PFSK-1 (cell line): Measurements from ENCODE around the gene PPARG.

Experiments used
- FOXP2 ChIP-seq: optimal IDR thresholded peaks from 2 replicates; pipeline ENCODE3; 2011; ENCODE audit warnings: borderline replicate concordance, control low read depth, inconsistent platforms; ENCODE audit not compliant: insufficient read depth; ENCODE audit errors: extremely low read length, extremely low read depth
- POLR2AphosphoS5 ChIP-seq: IDR thresholded peaks from 2 replicates; pipeline ENCODE4 v1.6.1; 2012; ENCODE audit warnings: low read depth, mild to moderate bottlenecking, control low read depth, low read length, moderate library complexity
- REST ChIP-seq, 2 experiments: IDR thresholded peaks; 2 replicates each; pipeline versions ENCODE4 v1.6.1 to v1.8.0; 2011 to 2012; ENCODE audit warnings: low read depth in 2 of 2, low read length in 2 of 2, control low read depth in 1 of 2, inconsistent platforms in 1 of 2, mild to moderate bottlenecking in 1 of 2, moderate library complexity in 1 of 2; ENCODE audit not compliant: insufficient read depth in 1 of 2
- SIN3A ChIP-seq: IDR thresholded peaks from 2 replicates; pipeline ENCODE4 v1.6.1; 2012; ENCODE audit warnings: mild to moderate bottlenecking, low read length, moderate library complexity, borderline replicate concordance; ENCODE audit not compliant: insufficient read depth
- TAF1 ChIP-seq: IDR thresholded peaks from 2 replicates; pipeline ENCODE4 v1.6.1; 2012; ENCODE audit warnings: low read length, control low read depth, borderline replicate concordance; ENCODE audit not compliant: insufficient read depth

PPARG gene

GRCh38 chr3:12427551-12427950, 138.7 kb downstream of the PPARG start:
- TF ChIP-seq FOXP2 (no peak), POLR2AphosphoS5 (no peak), REST (IDR thresholded peaks at IDR 0.05; ENCODE audit: insufficient read depth in 1 of 2, low read depth in 2 of 2, low read length in 2 of 2) (no peak), SIN3A (no peak), TAF1 (no peak)

DNA sequence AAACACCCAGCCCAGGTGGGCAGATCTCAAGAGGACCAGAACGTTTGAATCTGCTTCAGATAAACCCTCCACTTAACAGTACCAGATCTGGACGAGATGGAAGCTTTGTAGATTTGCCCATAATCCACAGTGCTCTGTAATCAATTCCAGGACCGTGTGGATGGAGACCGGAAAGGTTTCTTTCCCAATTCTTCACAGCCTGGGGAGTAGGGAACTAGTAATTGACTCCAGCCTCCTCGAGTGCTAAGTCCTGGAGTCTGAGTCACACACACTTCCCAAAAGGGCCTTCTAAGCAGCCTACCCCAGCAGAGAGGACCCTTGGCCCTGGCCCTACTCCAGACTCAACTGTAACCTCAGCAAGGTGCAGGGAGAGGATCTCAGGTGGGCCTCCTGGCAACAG, 139.3 kb downstream of the PPARG start:
- TF ChIP-seq REST (IDR thresholded peaks at IDR 0.05; ENCODE audit: insufficient read depth in 1 of 2, low read depth in 2 of 2, low read length in 2 of 2) (no peak), TAF1 (no peak), SIN3A (no peak), FOXP2 (no peak), POLR2AphosphoS5 (no peak)

- TF ChIP-seq REST (IDR thresholded peaks at IDR 0.05; ENCODE audit: insufficient read depth in 1 of 2, low read depth in 2 of 2, low read length in 2 of 2) = no peak
- no peak for TF ChIP-seq FOXP2
- no peak for TF ChIP-seq POLR2AphosphoS5
- TF ChIP-seq TAF1 = no peak
- no peak for TF ChIP-seq SIN3A
Observed at GRCh38 chr3:12430086-12430485, 141.2 kb downstream of the PPARG start.

- TF ChIP-seq POLR2AphosphoS5 (no peak), FOXP2 (no peak), SIN3A (no peak), REST (IDR thresholded peaks at IDR 0.05; ENCODE audit: insufficient read depth in 1 of 2, low read depth in 2 of 2, low read length in 2 of 2) (no peak), TAF1 (no peak)
Observed at GRCh38 chr3:12433823-12434222, 145.0 kb downstream of the PPARG start.

- no peak for TF ChIP-seq FOXP2
- no peak for TF ChIP-seq TAF1
- no peak for TF ChIP-seq POLR2AphosphoS5
- TF ChIP-seq SIN3A = no peak
- TF ChIP-seq REST (IDR thresholded peaks at IDR 0.05; ENCODE audit: insufficient read depth in 1 of 2, low read depth in 2 of 2, low read length in 2 of 2) = no peak
Observed at GRCh38 chr3:12436514-12437220, 147.8 kb downstream of the PPARG start.
